Measurements from ENCODE around the gene ALDH1L2. TPM values are rescaled to one million over a fixed set of nuclear protein-coding genes. Genes with fewer than 3 reads are reported as not detected.

The ALDH1L2 gene
- total and polyA plus RNA-seq, 9 of the 15 experiments (the other 6 are each of a cell fraction or from before 2014, with no cell fraction given), result 1.1 to 9.9 (median 3.8) TPM

DNA sequence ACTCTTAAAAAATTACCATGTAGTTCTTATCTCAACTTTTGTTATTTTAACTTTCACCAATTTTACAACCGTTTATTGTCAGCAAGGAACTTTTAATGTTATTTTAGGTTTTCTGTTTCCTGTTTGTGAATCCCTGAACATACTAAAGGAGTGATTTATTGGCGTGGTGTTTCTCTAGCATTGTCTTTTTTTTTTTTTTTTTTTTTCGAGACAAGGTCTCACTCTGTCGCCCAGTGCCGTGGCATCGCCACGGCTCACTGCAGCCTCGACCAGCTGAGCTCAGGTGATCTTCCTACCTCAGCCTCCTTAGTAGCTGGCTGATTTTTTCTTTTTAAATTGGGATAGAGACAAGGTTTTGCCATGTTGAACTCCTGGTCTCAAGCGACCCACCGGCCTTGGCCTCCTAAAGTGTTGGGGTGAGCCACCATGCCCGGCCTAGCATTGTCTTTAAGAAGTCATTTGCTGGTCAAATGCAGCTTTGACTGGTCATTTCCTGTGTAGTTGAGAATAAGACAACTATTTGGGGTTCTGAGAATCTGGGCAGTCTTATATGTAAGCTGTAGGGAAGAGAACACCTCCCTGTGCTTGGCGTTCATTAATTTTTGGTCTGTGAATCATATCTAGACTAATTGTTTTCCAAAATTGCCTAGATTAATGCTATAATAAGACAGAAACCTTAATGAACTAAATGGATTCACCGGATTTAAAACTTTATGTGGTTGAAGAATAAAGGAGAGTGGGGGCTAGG lies 25.4 kb upstream of the ALDH1L2 start (continued):
- no peak for TF ChIP-seq RFX7 (CRISPR knock-in tag; IDR thresholded peaks at IDR 0.05)
- TF ChIP-seq FIP1L1 (IDR thresholded peaks at IDR 0.05; ENCODE audit: low read depth, low read length, poor library complexity, severe bottlenecking), result no peak
- no peak for TF ChIP-seq EHMT2 (IDR thresholded peaks at IDR 0.05)
- TF ChIP-seq HNRNPL (IDR thresholded peaks at IDR 0.05; ENCODE audit: low read depth, low read length), result no peak

DNA sequence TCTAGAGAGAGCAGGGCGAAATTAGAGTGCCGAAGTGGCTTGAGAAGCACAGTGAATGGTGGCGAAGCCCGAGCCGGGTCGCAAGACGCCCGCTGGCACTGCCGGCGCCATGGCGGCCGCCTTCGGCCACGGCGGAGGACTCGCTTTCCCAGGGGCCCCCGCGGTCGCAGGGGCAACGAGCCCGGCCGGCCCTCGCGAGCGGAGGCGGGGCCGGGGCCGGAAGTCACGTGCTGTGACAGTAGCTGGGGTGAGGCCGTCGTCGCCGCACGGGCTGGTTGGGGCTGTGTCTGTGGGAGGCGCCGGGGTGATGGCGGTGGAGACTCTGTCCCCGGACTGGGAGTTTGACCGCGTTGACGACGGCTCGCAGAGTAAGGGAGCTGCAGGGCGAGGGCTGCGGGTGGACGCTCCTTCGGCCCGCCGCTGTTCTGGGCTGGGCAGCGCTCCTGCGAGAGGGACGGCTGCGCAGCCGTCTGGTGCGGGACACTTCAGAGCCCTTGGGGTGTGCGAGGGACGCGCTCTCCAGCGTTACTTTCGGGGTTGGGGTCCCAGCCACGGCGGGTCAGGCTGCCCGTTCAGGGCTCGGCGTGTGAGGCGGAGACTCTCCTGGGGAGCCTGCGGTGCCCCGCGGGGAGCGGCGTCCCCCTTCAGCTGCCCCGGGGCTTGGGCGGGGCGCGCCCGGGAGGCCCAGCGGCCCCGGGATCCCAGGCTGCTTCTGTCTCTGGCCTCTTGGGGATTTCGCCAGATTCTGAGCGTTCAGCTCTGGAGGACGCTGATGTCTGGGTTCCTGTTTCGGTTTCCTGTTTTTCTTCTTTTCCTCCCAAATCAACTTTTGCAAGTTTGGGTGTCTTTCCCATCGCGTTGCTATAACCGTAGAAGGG lies 23.5 kb upstream of the ALDH1L2 start, which contains the start of gene WASHC4:
TSS of gene WASHC4 (plus strand) at position 238 of the 878 bp plus-strand sequence. CDS start at position 308, 70 bp downstream.
- H3K4me2 ChIP-seq (ENCODE audit: insufficient read depth, low read length), result peak within 1 kb of the TSS; percentile 94
- no peaks in the 10 kb centered on the region for H3K27me3 ChIP-seq (ENCODE audit: control insufficient read depth in 2 of 2, insufficient read depth in 2 of 2, low read length in 2 of 2)
- under 1% methylated on average over 52 of the region's 85 CpGs for WGBS (ENCODE audit: insufficient coverage, low coverage, missing lambda C conversion rate)
- intact Hi-C loops (cut with micrococcal nuclease), result no loop called here
- H3K4me3 ChIP-seq, result peak within 1 kb of the TSS; percentile 78
- no peaks in the 10 kb centered on the region for H4K20me1 ChIP-seq (replicated peaks; ENCODE audit: control insufficient read depth, insufficient read depth, low read length)
- H3K9me3 ChIP-seq (replicated peaks; ENCODE audit: control insufficient read depth, insufficient read depth, low read depth, low read length), result no peaks in the 10 kb centered on the region
- H3K4me1 ChIP-seq (replicated peaks in 1 of 2; ENCODE audit: control insufficient read depth in 2 of 2, insufficient read depth in 2 of 2, low read length in 2 of 2), result peaks cover 0 to 5% of the 10 kb centered on the region in 2 experiments; a peak in 2 of 5 replicates
- BruUV-seq (replicated peaks), result no TSS peak
- no peaks in the 10 kb centered on the region for H3K9me1 ChIP-seq (ENCODE audit: control insufficient read depth, insufficient read depth, low read length)
- peak; percentile 96 to 97 (median 96) for DNase-seq (ENCODE audit: extremely low read depth in 1 of 4, low spot score in 3 of 4)
- ATAC-seq, result peak; percentile 96
- in situ Hi-C loops (cut with MboI), result no loop called here
- CTCF ChIA-PET (ENCODE audit: low intra/inter-chr PET ratio), result no interaction called here
- H3K9ac ChIP-seq (ENCODE audit: insufficient read depth in 1 of 2, low read depth in 2 of 2, low read length in 2 of 2), result peak within 1 kb of the TSS; percentile 82 to 95
- H3K79me2 ChIP-seq (ENCODE audit: control insufficient read depth, insufficient read depth, low read length), result peaks cover 51% of the 10 kb centered on the region
- FAIRE-seq, result peak; percentile 66
- POLR2A ChIA-PET, result interaction anchor here (0.8 to 2.3 kb wide), 10 partner anchors 10 to 1210 kb away, joined by 3 to 10 read pairs (median 4); no protein-coding TSS in a partner anchor
- peak within 1 kb of the TSS; percentile 86 for H3K27ac ChIP-seq (ENCODE audit: extremely low read depth, low read depth, low read length)
- peak within 1 kb of the TSS; percentile 99 for H2AFZ ChIP-seq (ENCODE audit: low read depth, low read length)
- H3K36me3 ChIP-seq (ENCODE audit: control insufficient read depth, insufficient read depth, low read length), result peaks cover 12% of the 10 kb centered on the region; the same call in 2 of the 3 replicates
- TF ChIP-seq, protein P1, sequence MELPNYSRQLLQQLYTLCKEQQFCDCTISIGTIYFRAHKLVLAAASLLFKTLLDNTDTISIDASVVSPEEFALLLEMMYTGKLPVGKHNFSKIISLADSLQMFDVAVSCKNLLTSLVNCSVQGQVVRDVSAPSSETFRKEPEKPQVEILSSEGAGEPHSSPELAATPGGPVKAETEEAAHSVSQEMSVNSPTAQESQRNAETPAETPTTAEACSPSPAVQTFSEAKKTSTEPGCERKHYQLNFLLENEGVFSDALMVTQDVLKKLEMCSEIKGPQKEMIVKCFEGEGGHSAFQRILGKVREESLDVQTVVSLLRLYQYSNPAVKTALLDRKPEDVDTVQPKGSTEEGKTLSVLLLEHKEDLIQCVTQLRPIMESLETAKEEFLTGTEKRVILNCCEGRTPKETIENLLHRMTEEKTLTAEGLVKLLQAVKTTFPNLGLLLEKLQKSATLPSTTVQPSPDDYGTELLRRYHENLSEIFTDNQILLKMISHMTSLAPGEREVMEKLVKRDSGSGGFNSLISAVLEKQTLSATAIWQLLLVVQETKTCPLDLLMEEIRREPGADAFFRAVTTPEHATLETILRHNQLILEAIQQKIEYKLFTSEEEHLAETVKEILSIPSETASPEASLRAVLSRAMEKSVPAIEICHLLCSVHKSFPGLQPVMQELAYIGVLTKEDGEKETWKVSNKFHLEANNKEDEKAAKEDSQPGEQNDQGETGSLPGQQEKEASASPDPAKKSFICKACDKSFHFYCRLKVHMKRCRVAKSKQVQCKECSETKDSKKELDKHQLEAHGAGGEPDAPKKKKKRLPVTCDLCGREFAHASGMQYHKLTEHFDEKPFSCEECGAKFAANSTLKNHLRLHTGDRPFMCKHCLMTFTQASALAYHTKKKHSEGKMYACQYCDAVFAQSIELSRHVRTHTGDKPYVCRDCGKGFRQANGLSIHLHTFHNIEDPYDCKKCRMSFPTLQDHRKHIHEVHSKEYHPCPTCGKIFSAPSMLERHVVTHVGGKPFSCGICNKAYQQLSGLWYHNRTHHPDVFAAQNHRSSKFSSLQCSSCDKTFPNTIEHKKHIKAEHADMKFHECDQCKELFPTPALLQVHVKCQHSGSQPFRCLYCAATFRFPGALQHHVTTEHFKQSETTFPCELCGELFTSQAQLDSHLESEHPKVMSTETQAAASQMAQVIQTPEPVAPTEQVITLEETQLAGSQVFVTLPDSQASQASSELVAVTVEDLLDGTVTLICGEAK (IDR thresholded peaks at IDR 0.05), result peak; percentile 84
- TF ChIP-seq, protein P1 (CRISPR knock-in tag; IDR thresholded peaks at IDR 0.05), result no peak
- peak; percentile 42; the same call in 1 of the 2 replicates for TF ChIP-seq PHF21A (IDR thresholded peaks at IDR 0.05; ENCODE audit: borderline replicate concordance, low read depth)
- no peak for TF ChIP-seq E2F3 (CRISPR knock-in tag; IDR thresholded peaks at IDR 0.05)
- no peak for TF ChIP-seq ZNF3 (CRISPR knock-in tag; IDR thresholded peaks at IDR 0.05)
- TF ChIP-seq, protein P2, sequence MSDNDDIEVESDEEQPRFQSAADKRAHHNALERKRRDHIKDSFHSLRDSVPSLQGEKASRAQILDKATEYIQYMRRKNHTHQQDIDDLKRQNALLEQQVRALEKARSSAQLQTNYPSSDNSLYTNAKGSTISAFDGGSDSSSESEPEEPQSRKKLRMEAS (CRISPR knock-in tag; IDR thresholded peaks at IDR 0.05), result peak; percentile 88

Measured in K562 (cell line).